Upper lobe of left lung (tissue), 6 donors: Measurements from ENCODE around the gene POU2F3. TPM values are rescaled to one million over a fixed set of nuclear protein-coding genes. Genes with fewer than 3 reads are reported as not detected.
A peak's percentile ranks its signal among the peaks of the same experiment; 100 is the strongest.
"Not testable (repeated sequence)": the region's sequence is repeated elsewhere in the genome, so short reads cannot be mapped to it uniquely, and the experiment has no call there.

Experiments
- ATAC-seq, 2 donors: fragments of 200-7000 bp; cut with Tn5 transposase; one replicate each; pipeline ENCODE4 v1.9.1; 2022; ENCODE audit warnings: mild to moderate bottlenecking in 2 of 2, moderate library complexity in 2 of 2; ENCODE audit not compliant: low FRiP score in 2 of 2
- DNase-seq, 2 donors: peaks; one replicate each; pipeline ENCODE4 v3.0.0-alpha.2; 2019 to 2020
- H3K27ac ChIP-seq, 4 donors: fragments of 200-600 bp; sonication (generic); one replicate each; pipeline ENCODE4 v1.5.1; 2016 to 2019
- H3K27me3 ChIP-seq, 4 donors: fragments of 200-600 bp; sonication (generic); one replicate each; pipeline ENCODE4 v1.5.1; 2017 to 2019
- H3K36me3 ChIP-seq, 4 donors: fragments of 200-600 bp; sonication (generic); one replicate each; pipeline ENCODE4 v1.5.1; 2016 to 2019
- H3K4me1 ChIP-seq, 4 donors: fragments of 200-600 bp; sonication (generic); one replicate each; pipeline ENCODE4 v1.5.1; 2018 to 2019
- H3K4me3 ChIP-seq, 4 donors: fragments of 200-600 bp; sonication (generic); one replicate each; pipeline ENCODE4 v1.5.1; 2017 to 2019; ENCODE audit warnings: mild to moderate bottlenecking in 2 of 4, moderate library complexity in 1 of 4
- H3K9me3 ChIP-seq, 4 donors: fragments of 200-600 bp; sonication (generic); one replicate each; pipeline ENCODE4 v1.5.1; 2018 to 2019
- EP300 ChIP-seq, 4 donors: sonication (generic); formaldehyde crosslinking; IDR thresholded peaks; one replicate each; pipeline ENCODE4 v1.5.1; 2017; ENCODE audit warnings: antibody characterized with exemption in 4 of 4, control low read depth in 2 of 4
- POLR2A ChIP-seq, 4 donors: fragments of 450-650 bp; IDR thresholded peaks; one replicate each; pipeline ENCODE4 v1.5.1; 2016 to 2017; ENCODE audit warnings: antibody characterized with exemption in 4 of 4, mild to moderate bottlenecking in 2 of 4
- POLR2AphosphoS5 ChIP-seq, 2 donors: sonication (generic); formaldehyde crosslinking; IDR thresholded peaks; one replicate each; pipeline ENCODE4 v1.5.1; 2017; ENCODE audit warnings: antibody characterized with exemption in 2 of 2
- WGBS, 2 donors: methylation state at CpG; one replicate each; pipeline ENCODE4 v1.1.5; 2017 to 2018; 5-methylcytosine and 5-hydroxymethylcytosine counted together
- total RNA-seq, 6 donors: library from RNA; depleted of rRNA in 4 of 6; stranded (reverse); fragments of >200 nt in 4 of 6; gene quantifications; one replicate each; pipeline versions ENCODE4 v1.1.0 to v1.2.1, GENCODE V29; 2016 to 2021
- TF ChIP-seq, protein P1 (sequence below), 6 experiments: fragments of 450-650 bp in 4 of 6; fragments of 200-600 bp in 2 of 6; sonication (generic) in 2 of 6; IDR thresholded peaks; one replicate each; pipeline ENCODE4 v1.5.1; 2016 to 2019; ENCODE audit warnings: antibody characterized with exemption in 6 of 6
- donor health status: DM: no; HTN: no; CAD: no; lungs with moderate emphysema.
- donor health status: DM: no; HTN: yes; CAD: no; lungs with severe emphysema.

POU2F3 gene
- total RNA-seq, 6 donors from 2014 or later = 1.7 to 21.0 (median 3.5) TPM

DNA sequence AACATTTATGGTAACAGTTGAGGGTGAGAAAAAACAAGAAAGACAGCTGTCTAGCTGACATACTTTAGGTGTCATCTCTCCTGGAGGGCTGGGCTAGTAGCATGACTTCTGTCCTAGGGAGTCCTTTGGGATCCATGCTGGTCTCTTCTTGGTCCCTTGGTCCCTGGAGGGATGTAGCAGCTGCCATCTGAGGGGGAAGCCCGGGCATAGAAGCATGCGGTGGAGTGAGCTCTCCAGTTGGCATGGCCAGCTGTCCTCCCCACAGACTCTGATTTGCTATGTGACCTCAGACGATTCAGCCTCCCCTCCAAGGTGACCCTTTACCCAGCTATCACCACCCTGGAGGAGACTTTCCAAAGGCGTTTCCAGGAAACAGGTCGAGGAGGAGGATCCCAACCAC is 28.7 kb downstream of the POU2F3 start:
- no peak overlapping the region for H3K4me3 ChIP-seq
- H3K36me3 ChIP-seq = no peaks in the 10 kb centered on the region
- ATAC-seq (no peak), DNase-seq (no peak)
- no peaks in the 10 kb centered on the region for H3K9me3 ChIP-seq
- no peak overlapping the region for H3K27ac ChIP-seq
- H3K4me1 ChIP-seq = no peaks in the 10 kb centered on the region
- H3K27me3 ChIP-seq = no peaks in the 10 kb centered on the region
- no peak for TF ChIP-seq EP300 (IDR thresholded peaks at IDR 0.05)
- no peak for TF ChIP-seq POLR2A (IDR thresholded peaks at IDR 0.05)
- TF ChIP-seq, protein P1, sequence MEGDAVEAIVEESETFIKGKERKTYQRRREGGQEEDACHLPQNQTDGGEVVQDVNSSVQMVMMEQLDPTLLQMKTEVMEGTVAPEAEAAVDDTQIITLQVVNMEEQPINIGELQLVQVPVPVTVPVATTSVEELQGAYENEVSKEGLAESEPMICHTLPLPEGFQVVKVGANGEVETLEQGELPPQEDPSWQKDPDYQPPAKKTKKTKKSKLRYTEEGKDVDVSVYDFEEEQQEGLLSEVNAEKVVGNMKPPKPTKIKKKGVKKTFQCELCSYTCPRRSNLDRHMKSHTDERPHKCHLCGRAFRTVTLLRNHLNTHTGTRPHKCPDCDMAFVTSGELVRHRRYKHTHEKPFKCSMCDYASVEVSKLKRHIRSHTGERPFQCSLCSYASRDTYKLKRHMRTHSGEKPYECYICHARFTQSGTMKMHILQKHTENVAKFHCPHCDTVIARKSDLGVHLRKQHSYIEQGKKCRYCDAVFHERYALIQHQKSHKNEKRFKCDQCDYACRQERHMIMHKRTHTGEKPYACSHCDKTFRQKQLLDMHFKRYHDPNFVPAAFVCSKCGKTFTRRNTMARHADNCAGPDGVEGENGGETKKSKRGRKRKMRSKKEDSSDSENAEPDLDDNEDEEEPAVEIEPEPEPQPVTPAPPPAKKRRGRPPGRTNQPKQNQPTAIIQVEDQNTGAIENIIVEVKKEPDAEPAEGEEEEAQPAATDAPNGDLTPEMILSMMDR (IDR thresholded peaks at IDR 0.05) = no peak
- no peak for TF ChIP-seq POLR2AphosphoS5 (IDR thresholded peaks at IDR 0.05)
- 81 to 84% methylated on average over 5 of the region's 5 CpGs for WGBS, 2 donors

DNA sequence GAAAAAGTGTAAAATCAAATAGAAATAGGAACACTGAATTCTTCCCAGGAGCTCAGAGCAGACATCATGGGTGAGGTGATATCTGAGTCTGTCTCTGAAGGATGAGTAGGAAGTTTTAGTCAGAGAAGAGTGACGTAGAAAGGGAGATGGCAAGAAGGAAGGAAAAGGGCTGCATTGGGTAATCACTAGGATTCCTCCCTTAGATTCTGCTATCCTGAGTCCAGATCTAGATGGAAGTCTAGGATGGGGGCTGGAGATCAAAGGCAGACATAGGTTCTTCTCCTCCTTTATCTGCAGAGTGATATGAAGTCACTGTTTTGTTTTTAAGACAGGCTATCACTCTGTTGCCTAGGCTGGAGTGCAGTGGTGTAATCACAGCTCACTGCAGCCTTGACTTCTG is 30.4 kb downstream of the POU2F3 start:
- TF ChIP-seq POLR2A (IDR thresholded peaks at IDR 0.05) = no peak
- TF ChIP-seq EP300 (IDR thresholded peaks at IDR 0.05) = no peak
- TF ChIP-seq POLR2AphosphoS5 (IDR thresholded peaks at IDR 0.05) = no peak
- TF ChIP-seq, protein P1 (IDR thresholded peaks at IDR 0.05) = no peak
- DNase-seq (no peak), ATAC-seq (no peak)
- no peaks in the 10 kb centered on the region for H3K9me3 ChIP-seq
- 56 to 78% methylated on average over 1 of the region's 1 CpG for WGBS, 2 donors
- H3K4me1 ChIP-seq = no peaks in the 10 kb centered on the region
- no peak overlapping the region for H3K27ac ChIP-seq
- no peak overlapping the region for H3K4me3 ChIP-seq
- H3K36me3 ChIP-seq = no peaks in the 10 kb centered on the region
- no peaks in the 10 kb centered on the region for H3K27me3 ChIP-seq

DNA sequence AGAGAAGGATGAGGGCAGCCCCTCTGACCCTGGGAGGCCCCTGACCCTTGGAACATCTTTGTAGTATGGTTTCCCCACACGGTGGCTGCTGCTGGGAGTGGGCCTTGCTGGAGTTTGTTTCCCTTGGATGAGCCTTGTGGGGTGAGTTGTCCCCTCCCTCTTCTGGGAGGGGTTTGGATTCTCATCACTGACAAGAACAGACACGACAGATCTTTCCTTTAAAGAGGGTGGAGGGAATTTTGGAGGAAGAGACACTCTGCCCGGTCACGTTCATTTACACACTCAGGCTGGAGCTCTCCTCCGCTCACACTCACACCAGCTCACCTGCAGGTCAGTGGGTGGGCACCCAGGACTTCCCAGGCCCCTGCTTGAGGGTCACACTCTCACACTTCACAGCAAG is 31.7 kb downstream of the POU2F3 start:
- Histone ChIP-seq H3K27me3 (no peaks in the 10 kb centered on the region), H3K4me3 (no peak overlapping the region), H3K4me1 (no peaks in the 10 kb centered on the region), H3K36me3 (no peaks in the 10 kb centered on the region), H3K27ac (no peak overlapping the region), H3K9me3 (no peaks in the 10 kb centered on the region)
- DNase-seq (no peak), ATAC-seq (no peak)
- TF ChIP-seq POLR2A (IDR thresholded peaks at IDR 0.05) (no peak), EP300 (IDR thresholded peaks at IDR 0.05) (no peak), POLR2AphosphoS5 (IDR thresholded peaks at IDR 0.05) (no peak)
- TF ChIP-seq, protein P1 (IDR thresholded peaks at IDR 0.05) = no peak
- 76 to 78% methylated on average over 5 of the region's 5 CpGs for WGBS, 2 donors

DNA sequence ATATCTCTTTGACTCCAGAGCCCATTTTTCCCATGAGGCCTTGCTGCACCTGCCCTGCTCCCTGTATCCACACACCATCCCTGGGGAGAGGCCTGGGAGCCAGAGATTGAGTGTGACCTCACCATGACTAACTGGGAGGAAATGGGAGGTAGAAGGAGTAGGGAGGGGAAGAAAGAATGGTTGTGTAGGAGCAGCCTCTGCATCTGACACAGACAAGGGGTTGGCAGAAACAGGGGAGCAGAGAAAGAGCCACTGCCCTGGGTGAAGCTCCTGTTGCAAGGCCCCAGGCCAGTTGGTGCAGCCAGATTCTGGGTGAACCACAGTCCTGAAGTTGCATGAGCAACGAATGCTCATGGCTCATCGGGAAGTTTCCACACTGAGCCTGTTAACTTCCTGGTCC is 32.4 kb downstream of the POU2F3 start:
- H3K9me3 ChIP-seq = no peaks in the 10 kb centered on the region
- no peaks in the 10 kb centered on the region for H3K27me3 ChIP-seq
- H3K4me3 ChIP-seq = no peak overlapping the region
- no peaks in the 10 kb centered on the region for H3K4me1 ChIP-seq
- peak in 1 of 2 donors; percentile 35 for ATAC-seq
- no peak overlapping the region for H3K27ac ChIP-seq
- DNase-seq = no peak
- TF ChIP-seq EP300 (IDR thresholded peaks at IDR 0.05) (no peak), POLR2A (IDR thresholded peaks at IDR 0.05) (no peak), POLR2AphosphoS5 (IDR thresholded peaks at IDR 0.05) (no peak)
- TF ChIP-seq, protein P1 (IDR thresholded peaks at IDR 0.05) = no peak
- WGBS, 2 donors = 93 to 94% methylated on average over 2 of the region's 2 CpGs
- H3K36me3 ChIP-seq = no peaks in the 10 kb centered on the region

DNA sequence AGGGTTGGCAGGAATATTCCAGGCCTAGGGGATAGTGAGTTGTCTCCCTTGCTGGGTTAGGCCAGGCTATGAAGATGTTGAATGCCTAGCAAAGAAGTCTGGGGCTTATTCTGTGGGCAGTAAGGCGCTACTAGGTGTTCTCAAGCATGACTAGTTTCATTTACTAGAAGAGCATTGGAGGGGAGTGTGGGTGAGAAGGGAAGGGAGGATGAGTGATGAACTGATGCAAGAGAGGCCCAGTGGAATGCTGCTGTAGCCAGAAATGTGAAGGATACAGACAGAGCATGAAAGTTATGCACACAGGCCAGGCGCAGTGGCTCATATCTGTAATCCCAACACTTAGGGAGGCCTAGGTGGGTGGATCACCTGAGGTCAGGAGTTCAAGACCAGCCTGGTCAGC is 33.5 kb downstream of the POU2F3 start:
- DNase-seq (no peak), ATAC-seq (no peak)
- H3K9me3 ChIP-seq = no peaks in the 10 kb centered on the region
- H3K27ac ChIP-seq = no peak overlapping the region
- H3K27me3 ChIP-seq = no peaks in the 10 kb centered on the region
- no peak overlapping the region for H3K4me3 ChIP-seq
- no peak for TF ChIP-seq POLR2A (IDR thresholded peaks at IDR 0.05)
- TF ChIP-seq, protein P1 (IDR thresholded peaks at IDR 0.05) = no peak
- no peak for TF ChIP-seq EP300 (IDR thresholded peaks at IDR 0.05)
- no peak for TF ChIP-seq POLR2AphosphoS5 (IDR thresholded peaks at IDR 0.05)
- 85 to 87% methylated on average over 2 of the region's 2 CpGs for WGBS, 2 donors
- no peaks in the 10 kb centered on the region for H3K36me3 ChIP-seq
- no peaks in the 10 kb centered on the region for H3K4me1 ChIP-seq

DNA sequence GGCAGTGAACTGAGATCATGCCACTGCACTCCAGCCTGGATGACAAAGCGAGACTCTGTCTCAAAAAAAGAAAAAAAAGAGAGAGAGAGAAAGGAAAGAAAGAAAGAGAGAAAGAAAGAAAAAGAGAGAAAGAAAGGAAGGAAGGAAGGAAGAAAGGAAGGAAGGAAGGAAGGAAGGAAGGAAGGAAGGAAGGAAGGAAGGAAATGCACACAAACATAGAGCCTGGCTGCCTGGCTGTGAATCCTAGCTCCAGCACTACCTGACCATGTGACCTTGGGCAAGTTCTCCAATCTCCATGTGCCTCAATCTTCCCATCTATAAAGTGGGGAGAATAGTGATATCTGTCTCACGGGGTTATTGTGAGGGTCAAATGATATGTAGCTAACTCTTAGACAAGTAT is 34.0 kb downstream of the POU2F3 start:
- H3K27me3 ChIP-seq, H3K27ac ChIP-seq: not testable (repeated sequence)

More for the DNA sequence above, 34.0 kb downstream of the POU2F3 start:
- not testable (repeated sequence) for ATAC-seq, H3K9me3 ChIP-seq, H3K4me3 ChIP-seq, DNase-seq, H3K36me3 ChIP-seq, H3K4me1 ChIP-seq
- 88 to 92% methylated on average over 2 of the region's 2 CpGs for WGBS, 2 donors
